Fibroblast of villous mesenchyme (primary cell): ENCODE results near the gene SETD1A. TPM values are rescaled to one million over a fixed set of nuclear protein-coding genes. Genes with fewer than 3 reads are reported as not detected.
A peak's percentile ranks its signal among the peaks of the same experiment; 100 is the strongest.

Experiments used
- DNase-seq: peaks from one replicate; pipeline ENCODE4 v3.0.0-alpha.2; 2010; ENCODE audit warnings: low read depth
- H3K4me3 ChIP-seq: 2 replicates; pipeline ENCODE4 v1.5.1; 2011; ENCODE audit warnings: low read depth, mild to moderate bottlenecking, low read length
- CTCF ChIP-seq: IDR thresholded peaks from 2 replicates; pipeline ENCODE4 v1.5.1; 2012; ENCODE audit warnings: low read depth, mild to moderate bottlenecking, low read length; ENCODE audit not compliant: insufficient read depth
- total RNA-seq: library from RNA; depleted of rRNA; stranded (reverse); fragments of >200 nt; gene quantifications from 2 replicates; pipeline ENCODE4 v1.2.3, GENCODE V29; 2012

SETD1A gene
- total RNA-seq, 1 donor, result 3.5 TPM

GRCh38 chr16:30954993-30955392, 2.6 kb upstream of the SETD1A start:
- no peak for TF ChIP-seq CTCF
- DNase-seq, result no peak

GRCh38 chr16:30956601-30957455, 726 bp upstream of the SETD1A start:
- peak; percentile 89 for DNase-seq
- TF ChIP-seq CTCF, result peak; percentile 32

More at GRCh38 chr16:30954993-30955392, 2.6 kb upstream of the SETD1A start:
- H3K4me3 ChIP-seq, result no peak overlapping the region

GRCh38 chr16:30958175-30959079, 873 bp downstream of the SETD1A start:
- DNase-seq, result peak; percentile 64
- TF ChIP-seq CTCF, result no peak
- peak overlapping the region; percentile 93 for H3K4me3 ChIP-seq

More at GRCh38 chr16:30956601-30957455, 726 bp upstream of the SETD1A start:
- H3K4me3 ChIP-seq, result peak overlapping the region; percentile 93

- TF ChIP-seq CTCF, result no peak
- DNase-seq, result no peak
- no peak overlapping the region for H3K4me3 ChIP-seq
Observed at GRCh38 chr16:30961384-30961783, 3.8 kb downstream of the SETD1A start.

GRCh38 chr16:30963925-30964511, 6.5 kb downstream of the SETD1A start:
- no peak for DNase-seq
- TF ChIP-seq CTCF, result no peak
- H3K4me3 ChIP-seq, result no peak overlapping the region

- DNase-seq, result no peak
- H3K4me3 ChIP-seq, result no peak overlapping the region
- TF ChIP-seq CTCF, result no peak
Observed at GRCh38 chr16:30964574-30965226, 7.1 kb downstream of the SETD1A start.
